ENCODE data around the gene GRIN2A.

Gene GRIN2A

DNA sequence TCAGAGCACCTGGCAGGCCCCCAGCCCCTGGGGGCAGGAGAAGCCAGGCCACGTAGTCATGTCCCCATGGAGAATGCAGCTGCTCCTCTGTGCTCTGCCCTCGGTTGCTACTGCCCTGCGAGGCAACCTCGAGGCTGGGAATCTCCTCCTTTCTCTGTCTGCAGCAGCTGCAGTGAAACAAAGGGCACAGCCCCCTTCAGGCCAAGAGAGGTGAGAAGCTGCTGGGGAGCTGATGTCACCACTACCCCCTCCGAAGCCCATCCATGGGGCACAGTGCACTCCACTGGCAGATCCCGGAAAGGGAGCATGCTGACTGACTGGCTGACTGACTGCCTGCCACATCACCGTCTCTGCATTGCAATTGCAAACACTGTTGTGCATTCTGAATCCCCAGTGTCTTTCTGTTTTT is 103.7 kb downstream of the GRIN2A start:
- TF ChIP-seq POLR2AphosphoS5 (IDR thresholded peaks at IDR 0.05; ENCODE audit: low read depth, low read length): no peak
- TF ChIP-seq POLR2A (IDR thresholded peaks at IDR 0.05; ENCODE audit: low read depth, low read length): no peak
- TF ChIP-seq TAF1 (IDR thresholded peaks at IDR 0.05; ENCODE audit: borderline replicate concordance, low read depth, low read length): no peak
- FAIRE-seq (no peak), DNase-seq (ENCODE audit: insufficient read length) (no peak)

DNA sequence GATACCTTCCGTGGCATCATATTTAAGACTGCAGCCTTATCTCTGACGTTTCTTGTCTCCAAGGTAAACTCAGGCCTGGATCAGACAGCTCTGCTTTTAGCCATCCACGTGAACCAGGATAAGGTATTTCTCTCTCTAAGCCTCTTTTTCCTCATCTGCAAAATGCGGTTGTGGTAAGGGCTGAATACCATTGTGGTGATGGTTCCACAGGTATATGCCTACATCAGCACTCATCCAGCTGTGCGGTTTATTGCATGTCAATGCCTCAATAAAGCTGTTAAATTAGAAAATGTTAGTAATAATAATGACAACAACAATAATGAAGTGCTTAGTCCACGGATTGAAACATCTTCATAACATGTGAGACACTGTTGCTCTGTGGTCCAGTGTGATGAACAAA is 104.4 kb downstream of the GRIN2A start:
- no peak for DNase-seq (ENCODE audit: insufficient read length)
- TF ChIP-seq TAF1 (IDR thresholded peaks at IDR 0.05; ENCODE audit: borderline replicate concordance, low read depth, low read length): no peak
- TF ChIP-seq POLR2A (IDR thresholded peaks at IDR 0.05; ENCODE audit: low read depth, low read length): no peak
- no peak for TF ChIP-seq POLR2AphosphoS5 (IDR thresholded peaks at IDR 0.05; ENCODE audit: low read depth, low read length)
- FAIRE-seq: no peak

DNA sequence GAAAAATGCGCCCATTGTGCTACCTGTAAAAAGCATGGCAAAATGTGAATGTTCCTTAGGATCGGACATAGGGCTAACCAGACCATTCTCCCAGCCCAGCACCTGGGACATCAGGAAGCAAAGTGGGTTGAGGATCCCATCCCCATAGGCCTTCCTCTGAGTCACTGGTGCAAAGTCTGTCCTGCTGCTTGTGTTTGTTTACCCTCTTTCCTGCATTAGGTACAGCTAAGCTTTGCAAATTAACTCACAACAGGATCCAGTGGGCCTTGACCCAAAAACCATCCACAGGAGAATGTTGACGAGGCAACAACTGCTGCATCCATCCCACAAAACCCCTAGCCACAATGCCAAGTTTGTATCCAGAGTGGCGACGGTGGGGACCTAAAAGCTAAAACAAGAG is 106.2 kb downstream of the GRIN2A start:
- DNase-seq (ENCODE audit: insufficient read length) (no peak), FAIRE-seq (no peak)
- TF ChIP-seq POLR2A (IDR thresholded peaks at IDR 0.05; ENCODE audit: low read depth, low read length) (no peak), POLR2AphosphoS5 (IDR thresholded peaks at IDR 0.05; ENCODE audit: low read depth, low read length) (no peak), TAF1 (IDR thresholded peaks at IDR 0.05; ENCODE audit: borderline replicate concordance, low read depth, low read length) (no peak)

DNA sequence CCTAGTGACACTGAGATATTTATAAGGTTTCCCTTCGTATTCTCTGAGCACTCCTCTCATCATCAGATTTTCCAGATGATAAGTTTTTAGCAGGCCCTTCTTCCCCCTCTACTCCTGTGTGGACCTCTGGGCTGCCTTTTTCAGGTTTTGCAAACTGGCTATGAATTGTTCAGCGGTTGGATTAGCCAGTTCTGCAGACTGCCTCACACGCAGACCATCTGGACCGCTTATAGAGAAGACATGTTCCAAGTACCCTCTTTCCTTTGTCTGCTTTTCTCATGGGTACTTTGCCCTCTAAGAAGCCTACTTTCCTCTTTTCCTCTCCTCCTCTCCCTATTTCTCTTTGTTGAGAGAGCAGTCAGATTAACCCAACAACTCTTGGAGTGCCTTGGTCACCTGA is 111.6 kb downstream of the GRIN2A start:
- TF ChIP-seq TAF1 (IDR thresholded peaks at IDR 0.05; ENCODE audit: borderline replicate concordance, low read depth, low read length): no peak
- no peak for TF ChIP-seq POLR2AphosphoS5 (IDR thresholded peaks at IDR 0.05; ENCODE audit: low read depth, low read length)
- no peak for TF ChIP-seq POLR2A (IDR thresholded peaks at IDR 0.05; ENCODE audit: low read depth, low read length)
- no peak for DNase-seq (ENCODE audit: insufficient read length)
- no peak for FAIRE-seq

DNA sequence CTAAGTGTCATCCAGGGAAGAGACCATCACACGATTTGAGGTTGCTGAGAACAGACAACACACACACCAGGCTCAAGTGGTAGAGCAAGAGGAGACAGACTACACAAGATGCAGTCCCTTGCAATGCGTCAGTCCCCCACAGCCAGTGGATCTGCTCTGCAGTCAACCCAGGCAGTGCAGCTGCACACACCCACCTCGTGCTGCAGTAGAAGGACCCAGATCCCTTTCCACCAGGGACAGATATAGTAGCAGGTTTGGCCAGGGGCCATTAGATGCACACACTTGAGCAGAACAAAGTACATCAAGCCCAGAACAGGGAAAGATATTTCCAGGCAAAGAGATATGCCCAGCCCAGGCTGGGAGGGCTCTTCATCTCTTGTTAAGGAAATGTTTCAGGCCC is 112.9 kb downstream of the GRIN2A start:
- no peak for DNase-seq (ENCODE audit: insufficient read length)
- TF ChIP-seq TAF1 (IDR thresholded peaks at IDR 0.05; ENCODE audit: borderline replicate concordance, low read depth, low read length) (no peak), POLR2A (IDR thresholded peaks at IDR 0.05; ENCODE audit: low read depth, low read length) (no peak), POLR2AphosphoS5 (IDR thresholded peaks at IDR 0.05; ENCODE audit: low read depth, low read length) (no peak)
- no peak for FAIRE-seq

DNA sequence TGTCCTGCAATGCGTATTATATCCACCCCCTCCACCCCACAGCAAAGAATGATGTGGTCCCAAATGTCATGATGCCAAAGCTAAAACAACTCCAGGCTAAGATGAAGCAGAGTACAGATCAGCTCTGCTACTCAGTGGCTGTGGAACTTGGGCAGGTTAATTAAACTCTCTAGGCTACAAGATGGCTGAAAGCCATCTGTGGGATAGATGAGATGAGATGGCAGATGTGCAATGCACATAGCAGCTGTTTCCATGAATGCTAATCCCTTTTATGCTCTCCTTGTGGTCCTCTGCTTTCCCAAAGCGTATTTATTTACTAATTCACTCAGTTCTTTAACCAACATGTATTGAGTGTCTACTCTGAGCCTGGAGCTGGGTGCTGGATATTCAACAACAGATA is 114.4 kb downstream of the GRIN2A start:
- no peak for FAIRE-seq
- TF ChIP-seq POLR2A (IDR thresholded peaks at IDR 0.05; ENCODE audit: low read depth, low read length): no peak
- TF ChIP-seq TAF1 (IDR thresholded peaks at IDR 0.05; ENCODE audit: borderline replicate concordance, low read depth, low read length): no peak
- TF ChIP-seq POLR2AphosphoS5 (IDR thresholded peaks at IDR 0.05; ENCODE audit: low read depth, low read length): no peak

DNA sequence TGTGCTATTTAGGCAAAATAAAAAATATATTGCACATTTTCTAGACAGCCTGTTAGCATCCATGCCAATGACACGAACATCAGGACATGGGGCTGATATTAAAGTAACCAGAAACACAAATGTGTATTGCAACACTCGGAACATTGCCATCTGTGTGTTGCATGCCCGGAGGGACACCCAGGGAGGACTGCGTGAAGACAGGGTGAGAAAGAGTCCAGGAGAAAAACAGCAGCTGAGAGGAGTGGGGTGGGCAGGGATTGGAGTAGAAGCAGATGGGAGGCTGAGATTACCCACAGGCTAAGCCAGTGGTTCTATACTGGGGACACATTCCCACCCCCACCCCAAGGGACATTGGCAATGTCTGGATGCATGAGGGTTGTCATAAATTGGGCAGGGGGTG is 114.8 kb downstream of the GRIN2A start:
- FAIRE-seq (no peak), DNase-seq (ENCODE audit: insufficient read length) (no peak)
- TF ChIP-seq POLR2AphosphoS5 (IDR thresholded peaks at IDR 0.05; ENCODE audit: low read depth, low read length) (no peak), POLR2A (IDR thresholded peaks at IDR 0.05; ENCODE audit: low read depth, low read length) (no peak), TAF1 (IDR thresholded peaks at IDR 0.05; ENCODE audit: borderline replicate concordance, low read depth, low read length) (no peak)

More for the DNA sequence above, 114.4 kb downstream of the GRIN2A start:
- no peak for DNase-seq (ENCODE audit: insufficient read length)

DNA sequence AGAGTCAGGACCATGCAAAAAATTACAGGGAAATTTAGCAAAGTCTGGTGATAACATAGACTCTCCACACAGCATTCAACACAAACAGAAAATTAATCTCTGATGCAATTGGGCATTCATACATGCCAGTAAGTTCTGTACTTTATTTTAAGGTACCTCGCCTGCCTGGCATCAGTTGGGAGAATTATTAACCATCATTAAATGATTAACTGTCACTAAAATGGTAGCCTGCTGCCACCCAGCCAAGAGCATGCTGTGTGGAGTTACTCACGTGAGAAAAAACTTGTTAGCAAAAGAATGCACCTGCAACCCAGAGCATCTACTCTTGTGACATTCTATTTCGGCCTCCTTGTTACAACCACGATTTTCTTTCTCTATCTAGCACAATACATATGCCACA is 117.2 kb downstream of the GRIN2A start:
- FAIRE-seq: no peak
- TF ChIP-seq POLR2AphosphoS5 (IDR thresholded peaks at IDR 0.05; ENCODE audit: low read depth, low read length) (no peak), POLR2A (IDR thresholded peaks at IDR 0.05; ENCODE audit: low read depth, low read length) (no peak), TAF1 (IDR thresholded peaks at IDR 0.05; ENCODE audit: borderline replicate concordance, low read depth, low read length) (no peak)
- no peak for DNase-seq (ENCODE audit: insufficient read length)

DNA sequence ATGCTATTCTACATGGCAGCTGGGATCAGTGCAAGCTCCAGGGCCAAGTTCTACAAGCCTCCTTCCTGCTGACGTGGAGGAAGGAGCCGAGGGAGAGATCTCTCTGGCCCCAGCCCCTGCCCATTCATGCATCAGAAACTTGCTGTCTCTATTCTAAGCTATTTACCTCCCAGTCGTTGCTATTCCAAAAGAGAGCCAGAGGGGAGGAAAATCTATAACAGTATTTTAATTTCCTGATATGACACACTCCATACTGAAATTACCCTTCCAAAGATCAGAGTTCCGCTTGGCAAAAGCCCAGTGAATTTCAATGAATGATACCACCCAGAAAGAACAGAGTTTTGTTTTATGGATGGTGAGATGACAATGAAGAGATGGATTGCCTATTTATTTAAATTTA is 133.4 kb downstream of the GRIN2A start:
- no peak for TF ChIP-seq TAF1 (IDR thresholded peaks at IDR 0.05; ENCODE audit: borderline replicate concordance, low read depth, low read length)
- no peak for TF ChIP-seq POLR2AphosphoS5 (IDR thresholded peaks at IDR 0.05; ENCODE audit: low read depth, low read length)
- TF ChIP-seq POLR2A (IDR thresholded peaks at IDR 0.05; ENCODE audit: low read depth, low read length): no peak
- no peak for DNase-seq (ENCODE audit: insufficient read length)
- FAIRE-seq: no peak

DNA sequence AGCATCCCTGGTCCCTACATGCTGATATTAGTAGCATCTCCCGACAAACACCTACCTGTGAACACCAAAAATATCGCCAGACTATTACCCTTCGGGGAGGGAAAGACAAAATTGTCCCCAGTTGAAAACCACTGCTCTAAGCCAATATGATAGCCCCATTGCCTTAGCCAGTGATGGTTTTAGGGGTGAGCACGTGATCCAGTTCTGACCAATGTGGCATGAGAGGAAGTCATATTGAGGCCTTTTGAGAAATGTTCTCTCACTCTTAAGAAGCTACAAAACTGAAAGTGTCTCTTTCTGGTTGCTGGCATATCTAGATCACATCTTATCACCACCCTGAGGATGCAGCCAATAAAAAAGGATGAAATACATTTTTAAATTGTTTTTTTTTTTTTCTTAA is 136.3 kb downstream of the GRIN2A start:
- TF ChIP-seq POLR2AphosphoS5 (IDR thresholded peaks at IDR 0.05; ENCODE audit: low read depth, low read length) (no peak), TAF1 (IDR thresholded peaks at IDR 0.05; ENCODE audit: borderline replicate concordance, low read depth, low read length) (no peak), POLR2A (IDR thresholded peaks at IDR 0.05; ENCODE audit: low read depth, low read length) (no peak)
- no peak for DNase-seq (ENCODE audit: insufficient read length)
- FAIRE-seq: no peak

DNA sequence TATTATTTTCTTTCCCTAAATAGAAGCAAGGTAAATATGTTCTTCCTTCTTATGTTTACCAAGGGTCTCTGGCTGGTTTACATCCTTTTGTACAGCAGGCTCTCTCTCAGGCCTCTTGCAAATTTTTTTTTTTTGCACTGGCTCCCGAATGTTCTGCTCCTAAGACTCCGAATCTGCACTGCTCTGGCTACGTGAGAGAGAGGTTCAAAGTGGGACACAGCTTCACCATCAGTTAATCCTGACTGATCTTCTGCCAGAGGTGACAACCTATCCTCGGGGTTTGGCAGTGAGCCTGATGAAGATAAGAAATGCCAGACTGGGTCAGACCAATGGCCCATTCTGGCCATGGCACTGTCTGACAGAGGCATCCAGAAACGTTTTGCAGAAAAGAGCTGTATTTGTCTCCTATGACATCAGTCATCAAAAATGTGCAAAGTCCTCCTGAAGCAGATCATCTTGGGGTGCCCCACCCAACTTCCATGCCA is 136.9 kb downstream of the GRIN2A start:
- TF ChIP-seq TAF1 (IDR thresholded peaks at IDR 0.05; ENCODE audit: borderline replicate concordance, low read depth, low read length): no peak
- no peak for TF ChIP-seq POLR2A (IDR thresholded peaks at IDR 0.05; ENCODE audit: low read depth, low read length)
- no peak for TF ChIP-seq POLR2AphosphoS5 (IDR thresholded peaks at IDR 0.05; ENCODE audit: low read depth, low read length)
- DNase-seq (ENCODE audit: insufficient read length): no peak
- FAIRE-seq: no peak

DNA sequence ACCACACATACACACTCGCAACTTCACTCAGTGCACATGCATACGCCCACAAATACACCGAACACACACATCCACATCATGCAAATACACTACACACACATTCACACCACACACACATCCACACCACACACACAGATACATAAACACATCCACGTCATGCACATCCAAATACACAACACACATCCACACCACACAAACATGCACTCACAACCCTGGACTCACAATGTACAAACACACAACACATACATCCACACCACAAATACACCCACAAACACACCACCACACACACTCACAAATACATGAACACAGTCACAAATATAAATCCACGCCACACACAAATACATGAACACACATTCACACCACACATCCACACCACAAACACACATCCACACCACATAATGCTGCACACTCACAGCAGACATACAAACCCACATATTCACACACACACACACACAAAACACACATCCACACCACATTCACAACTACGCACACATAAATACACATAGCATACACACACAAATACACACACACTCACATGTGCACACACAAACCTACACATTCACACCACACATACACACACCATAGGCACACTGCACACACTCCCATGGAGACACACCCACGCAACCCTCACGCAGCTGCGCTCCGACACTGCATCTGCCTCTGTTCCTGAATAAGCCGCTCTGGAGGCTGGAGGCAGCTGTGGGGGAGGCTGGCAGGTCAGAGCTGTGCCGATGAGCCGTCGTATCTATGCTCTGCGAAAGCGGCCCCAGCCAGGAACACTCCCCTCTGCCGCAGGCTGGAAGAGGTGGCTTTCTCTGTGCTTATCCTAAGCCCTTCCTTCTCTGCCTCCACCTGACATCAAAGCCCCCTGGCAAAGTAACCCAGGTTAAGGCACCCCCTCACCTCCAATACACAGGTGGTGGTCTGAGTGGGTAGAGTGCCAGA is 141.8 kb downstream of the GRIN2A start:
- TF ChIP-seq POLR2A (IDR thresholded peaks at IDR 0.05; ENCODE audit: low read depth, low read length) (no peak), TAF1 (IDR thresholded peaks at IDR 0.05; ENCODE audit: borderline replicate concordance, low read depth, low read length) (no peak), POLR2AphosphoS5 (IDR thresholded peaks at IDR 0.05; ENCODE audit: low read depth, low read length) (no peak)
- FAIRE-seq (no peak), DNase-seq (ENCODE audit: insufficient read length) (no peak)
